Astrocyte (in vitro differentiated cells and primary cell): Measurements from ENCODE around the gene TTYH2.

ENCODE experiments used
- EZH2 ChIP-seq: IDR thresholded peaks from 2 replicates; pipeline ENCODE4 v1.6.1; 2012; ENCODE audit warnings: mild to moderate bottlenecking, low read length, inconsistent platforms; ENCODE audit not compliant: insufficient read depth
- TF ChIP-seq, protein P1 (sequence below): IDR thresholded peaks from 2 replicates; pipeline ENCODE4 v1.5.1; 2011; ENCODE audit warnings: low read depth, mild to moderate bottlenecking, inconsistent platforms, low read length, moderate library complexity; ENCODE audit not compliant: insufficient read depth

DNA sequence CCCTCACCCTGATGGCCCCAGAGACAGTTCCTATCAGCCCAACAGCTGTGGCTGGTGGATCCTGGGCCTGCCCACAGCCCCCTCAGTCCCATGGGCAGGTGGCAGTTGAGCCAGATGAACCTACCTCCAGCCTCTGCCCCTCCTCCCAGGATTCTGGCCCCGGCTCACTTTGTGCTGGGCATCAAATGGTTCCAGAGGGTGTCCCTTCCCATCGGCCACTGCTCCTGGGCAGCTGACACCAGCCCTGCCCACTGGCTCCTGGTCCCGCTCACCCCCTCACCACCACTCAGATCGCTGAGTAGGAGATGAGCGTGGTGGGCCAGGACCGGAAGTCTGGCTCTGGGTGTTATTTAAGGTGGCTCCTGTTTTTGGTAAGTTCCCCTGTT lies 2.0 kb downstream of the TTYH2 start:
- TF ChIP-seq, protein P1, sequence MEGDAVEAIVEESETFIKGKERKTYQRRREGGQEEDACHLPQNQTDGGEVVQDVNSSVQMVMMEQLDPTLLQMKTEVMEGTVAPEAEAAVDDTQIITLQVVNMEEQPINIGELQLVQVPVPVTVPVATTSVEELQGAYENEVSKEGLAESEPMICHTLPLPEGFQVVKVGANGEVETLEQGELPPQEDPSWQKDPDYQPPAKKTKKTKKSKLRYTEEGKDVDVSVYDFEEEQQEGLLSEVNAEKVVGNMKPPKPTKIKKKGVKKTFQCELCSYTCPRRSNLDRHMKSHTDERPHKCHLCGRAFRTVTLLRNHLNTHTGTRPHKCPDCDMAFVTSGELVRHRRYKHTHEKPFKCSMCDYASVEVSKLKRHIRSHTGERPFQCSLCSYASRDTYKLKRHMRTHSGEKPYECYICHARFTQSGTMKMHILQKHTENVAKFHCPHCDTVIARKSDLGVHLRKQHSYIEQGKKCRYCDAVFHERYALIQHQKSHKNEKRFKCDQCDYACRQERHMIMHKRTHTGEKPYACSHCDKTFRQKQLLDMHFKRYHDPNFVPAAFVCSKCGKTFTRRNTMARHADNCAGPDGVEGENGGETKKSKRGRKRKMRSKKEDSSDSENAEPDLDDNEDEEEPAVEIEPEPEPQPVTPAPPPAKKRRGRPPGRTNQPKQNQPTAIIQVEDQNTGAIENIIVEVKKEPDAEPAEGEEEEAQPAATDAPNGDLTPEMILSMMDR: no peak
- TF ChIP-seq EZH2: no peak
